ENCODE results near the gene SOX15.

DNA sequence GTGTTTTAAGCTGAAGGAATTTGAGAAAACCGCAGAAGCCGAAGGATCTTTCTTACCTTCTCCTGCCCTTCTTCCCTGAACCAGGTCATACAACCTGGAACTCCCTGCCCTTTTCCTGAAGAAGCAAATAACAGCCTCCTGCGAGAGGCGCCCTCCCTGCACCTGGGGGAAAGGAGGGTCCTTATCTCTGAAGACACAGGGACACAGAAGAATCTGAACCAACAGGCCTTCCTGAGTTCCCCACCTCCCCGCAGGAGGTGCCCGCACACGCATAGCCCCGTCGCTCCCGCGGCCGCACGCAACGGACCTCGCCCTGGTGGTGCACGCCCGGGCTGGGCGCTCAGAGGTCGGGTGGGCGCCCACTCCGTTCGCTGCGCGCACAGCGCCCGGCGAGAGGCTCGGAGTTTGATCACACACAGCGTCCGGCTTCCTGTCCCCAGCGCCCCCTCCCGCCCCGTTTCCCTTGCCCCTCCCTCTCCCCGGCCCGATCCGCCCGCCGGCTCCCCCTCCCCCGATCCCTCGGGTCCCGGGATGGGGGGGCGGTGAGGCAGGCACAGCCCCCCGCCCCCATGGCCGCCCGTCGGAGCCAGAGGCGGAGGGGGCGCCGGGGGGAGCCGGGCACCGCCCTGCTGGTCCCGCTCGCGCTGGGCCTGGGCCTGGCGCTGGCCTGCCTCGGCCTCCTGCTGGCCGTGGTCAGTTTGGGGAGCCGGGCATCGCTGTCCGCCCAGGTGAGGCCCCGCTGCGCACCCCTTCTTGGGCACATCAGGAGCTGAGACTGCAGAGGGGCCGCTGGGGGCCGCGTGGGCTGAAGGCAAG is 41.1 kb downstream of the SOX15 start, which contains the start of gene TNFSF12:
- TF ChIP-seq CTCF (conservative IDR thresholded peaks at IDR 0.05; ENCODE audit: low read depth, low read length) (no peak), EZH2phosphoT487 (IDR thresholded peaks at IDR 0.05; ENCODE audit: borderline replicate concordance, low read length) (no peak), EZH2 (IDR thresholded peaks at IDR 0.05; ENCODE audit: low read length, unreplicated experiment) (no peak)
